C4-2B (cell line): Measurements from ENCODE around the gene NXPE3.

Source experiments
- H3K27ac ChIP-seq: fragments of 450-650 bp; 2 replicates; pipeline ENCODE4 v1.5.1; 2017
- CTCF ChIP-seq: fragments of 450-650 bp; conservative IDR thresholded peaks from 2 replicates; pipeline ENCODE4 v1.5.1; 2017; ENCODE audit warnings: mild to moderate bottlenecking
- ZFX ChIP-seq: fragments of 450-650 bp; IDR thresholded peaks from 2 replicates; pipeline ENCODE4 v1.6.1; 2017

The NXPE3 gene

GRCh38 chr3:101836160-101836559 is 57.1 kb downstream of the NXPE3 start:
- H3K27ac ChIP-seq, result no peak overlapping the region
- no peak for TF ChIP-seq ZFX
- no peak for TF ChIP-seq CTCF

GRCh38 chr3:101836652-101837598 is 57.9 kb downstream of the NXPE3 start:
- no peak overlapping the region for H3K27ac ChIP-seq
- TF ChIP-seq ZFX (no peak), CTCF (no peak)

- no peak overlapping the region for H3K27ac ChIP-seq
- no peak for TF ChIP-seq CTCF
- TF ChIP-seq ZFX, result no peak
These were observed 59.7 kb downstream of the NXPE3 start for GRCh38 chr3:101838691-101839090.

GRCh38 chr3:101840066-101840465 is 61.1 kb downstream of the NXPE3 start:
- TF ChIP-seq CTCF, result no peak
- TF ChIP-seq ZFX, result no peak

GRCh38 chr3:101842245-101842934 is 63.4 kb downstream of the NXPE3 start:
- H3K27ac ChIP-seq, result no peak overlapping the region
- no peak for TF ChIP-seq CTCF
- no peak for TF ChIP-seq ZFX

More at GRCh38 chr3:101840066-101840465, 61.1 kb downstream of the NXPE3 start:
- H3K27ac ChIP-seq, result no peak overlapping the region

- H3K27ac ChIP-seq, result no peak overlapping the region
- TF ChIP-seq ZFX (no peak), CTCF (no peak)
These were observed 63.9 kb downstream of the NXPE3 start for GRCh38 chr3:101842935-101843330.

GRCh38 chr3:101845425-101845824 is 66.4 kb downstream of the NXPE3 start:
- TF ChIP-seq ZFX (no peak), CTCF (no peak)
- no peak overlapping the region for H3K27ac ChIP-seq
